Transverse colon (tissue), 3 donors: Measurements from ENCODE around the gene SYMPK.

Source experiments
- CTCF ChIP-seq, 5 experiments: fragments of 200-600 bp in 3 of 5; fragments of 450-650 bp in 2 of 5; sonication (generic) in 3 of 5; IDR thresholded peaks; 1 replicate in 2 of 5; 2 replicates in 3 of 5; pipeline ENCODE4 v1.5.1; 2016 to 2017; ENCODE audit warnings: antibody characterized with exemption in 5 of 5, inconsistent platforms in 3 of 5, mild to moderate bottlenecking in 2 of 5, moderate library complexity in 1 of 5
- EP300 ChIP-seq: sonication (generic); formaldehyde crosslinking; IDR thresholded peaks from one replicate; pipeline ENCODE4 v1.6.1; 2017; ENCODE audit warnings: antibody characterized with exemption, low read depth

GRCh38 chr19:45881082-45881908 lies 18.3 kb upstream of the SYMPK start:
- TF ChIP-seq CTCF (IDR thresholded peaks at IDR 0.05): no peak
- no peak for TF ChIP-seq EP300
